Progenitor cell of endocrine pancreas (in vitro differentiated cells): ENCODE measurements around the gene MRPL10. TPM values are rescaled to one million over a fixed set of nuclear protein-coding genes. Genes with fewer than 3 reads are reported as not detected.

ENCODE experiments used
- DNase-seq: peaks from one replicate; pipeline ENCODE4 v3.0.0; 2021; ENCODE audit warnings: low spot score; ENCODE audit not compliant: unreplicated experiment
- H3K27ac Mint-ChIP-seq: 2 replicates; pipeline ENCODE4 v1.8.0; 2021; ENCODE audit warnings: mild to moderate bottlenecking, moderate library complexity, mixed read lengths
- H3K27me3 Mint-ChIP-seq: 2 replicates; pipeline ENCODE4 v1.8.0; 2021; ENCODE audit warnings: mixed read lengths
- H3K36me3 Mint-ChIP-seq: 2 replicates; pipeline ENCODE4 v1.8.0; 2022; ENCODE audit warnings: mixed read lengths; ENCODE audit not compliant: insufficient read depth
- H3K4me1 Mint-ChIP-seq: 2 replicates; pipeline ENCODE4 v1.8.0; 2021; ENCODE audit warnings: low read depth, mixed read lengths
- H3K4me3 Mint-ChIP-seq: 2 replicates; pipeline ENCODE4 v1.8.0; 2021; ENCODE audit warnings: low read depth, mild to moderate bottlenecking, moderate library complexity, mixed read lengths
- H3K9me3 Mint-ChIP-seq: 2 replicates; pipeline ENCODE4 v1.8.0; 2021; ENCODE audit warnings: low read depth, mixed read lengths
- total RNA-seq: library from RNA; stranded (reverse); gene quantifications from 2 replicates; pipeline ENCODE4 v1.2.1, GENCODE V29; 2021
- TF ChIP-seq, protein P1 (sequence below): fragments of 200-600 bp; sonication (generic); IDR thresholded peaks from one replicate; pipeline ENCODE4 v1.5.0; 2021; ENCODE audit warnings: antibody characterized with exemption, mild to moderate bottlenecking; ENCODE audit not compliant: unreplicated experiment

Gene MRPL10
- total RNA-seq, 1 donor from 2014 or later: 41.1 TPM

DNA sequence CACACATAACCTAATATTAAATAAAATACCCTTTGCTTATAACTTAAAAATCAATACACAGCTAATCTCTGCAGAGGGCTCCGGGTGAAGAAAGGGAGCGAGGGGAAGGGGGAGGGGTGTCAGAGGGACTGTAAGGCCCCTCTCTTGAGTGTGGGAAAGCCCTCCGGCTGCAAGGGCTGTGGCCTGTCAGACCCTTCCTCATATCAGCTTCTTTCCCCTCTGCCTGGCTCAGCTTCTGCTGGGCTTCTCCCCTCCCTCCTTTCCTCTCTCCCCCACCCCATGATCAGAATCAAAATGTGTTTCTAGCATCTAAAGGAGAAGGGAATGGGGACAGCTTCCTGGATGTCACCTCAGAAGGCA is 14.4 kb upstream of the MRPL10 start:
- no peak overlapping the region for H3K27ac Mint-ChIP-seq
- peaks cover 15% of the 10 kb centered on the region for H3K4me1 Mint-ChIP-seq
- TF ChIP-seq, protein P1, sequence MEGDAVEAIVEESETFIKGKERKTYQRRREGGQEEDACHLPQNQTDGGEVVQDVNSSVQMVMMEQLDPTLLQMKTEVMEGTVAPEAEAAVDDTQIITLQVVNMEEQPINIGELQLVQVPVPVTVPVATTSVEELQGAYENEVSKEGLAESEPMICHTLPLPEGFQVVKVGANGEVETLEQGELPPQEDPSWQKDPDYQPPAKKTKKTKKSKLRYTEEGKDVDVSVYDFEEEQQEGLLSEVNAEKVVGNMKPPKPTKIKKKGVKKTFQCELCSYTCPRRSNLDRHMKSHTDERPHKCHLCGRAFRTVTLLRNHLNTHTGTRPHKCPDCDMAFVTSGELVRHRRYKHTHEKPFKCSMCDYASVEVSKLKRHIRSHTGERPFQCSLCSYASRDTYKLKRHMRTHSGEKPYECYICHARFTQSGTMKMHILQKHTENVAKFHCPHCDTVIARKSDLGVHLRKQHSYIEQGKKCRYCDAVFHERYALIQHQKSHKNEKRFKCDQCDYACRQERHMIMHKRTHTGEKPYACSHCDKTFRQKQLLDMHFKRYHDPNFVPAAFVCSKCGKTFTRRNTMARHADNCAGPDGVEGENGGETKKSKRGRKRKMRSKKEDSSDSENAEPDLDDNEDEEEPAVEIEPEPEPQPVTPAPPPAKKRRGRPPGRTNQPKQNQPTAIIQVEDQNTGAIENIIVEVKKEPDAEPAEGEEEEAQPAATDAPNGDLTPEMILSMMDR: no peak
- no peak for DNase-seq
- H3K36me3 Mint-ChIP-seq: no peaks in the 10 kb centered on the region
- no peaks in the 10 kb centered on the region for H3K9me3 Mint-ChIP-seq
- no peak overlapping the region for H3K4me3 Mint-ChIP-seq
- H3K27me3 Mint-ChIP-seq: peaks cover 57% of the 10 kb centered on the region

DNA sequence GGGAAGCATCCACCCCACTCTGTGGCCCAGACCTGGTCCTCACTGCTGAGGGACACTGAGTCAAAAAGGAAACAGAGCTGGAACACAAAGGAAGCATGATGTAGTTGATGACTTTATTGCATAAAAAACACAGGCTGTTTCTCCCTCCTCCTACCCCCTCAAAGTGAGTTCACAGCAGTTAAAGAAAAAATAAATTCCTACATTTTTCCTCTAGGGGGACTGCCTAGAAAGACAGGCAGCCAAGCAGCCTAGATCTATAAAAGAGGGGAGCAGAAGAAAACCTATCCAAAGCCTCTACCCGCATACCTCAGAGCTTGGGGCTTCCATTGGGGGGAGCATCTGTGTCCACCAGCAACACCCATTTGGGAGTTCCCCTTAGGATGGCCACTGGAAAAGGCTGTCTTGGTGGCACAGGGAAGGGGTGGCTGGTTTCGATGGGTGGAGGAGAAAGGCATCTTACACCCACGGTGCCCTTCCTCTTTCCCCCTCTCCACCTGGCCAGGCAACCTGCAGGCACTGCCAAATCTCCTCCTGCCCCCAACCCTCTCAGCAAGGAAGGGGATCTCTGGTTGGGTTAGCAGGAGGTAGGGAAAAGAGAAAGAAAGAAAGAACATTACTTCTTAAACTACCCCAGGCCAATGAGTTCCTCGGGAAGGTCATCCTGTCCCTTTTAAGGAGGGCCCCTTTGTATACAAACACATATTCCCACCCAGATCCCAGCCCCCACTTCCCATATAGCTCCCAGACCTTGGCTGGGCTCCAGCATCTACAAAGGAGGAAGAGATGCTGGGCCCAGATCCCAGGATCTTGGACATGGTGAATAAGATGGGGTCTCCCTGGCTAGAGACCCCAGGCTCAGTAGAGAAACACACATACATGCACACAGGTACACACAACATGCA is 13.7 kb upstream of the MRPL10 start:
- H3K4me1 Mint-ChIP-seq: peaks cover 16% of the 10 kb centered on the region
- no peak for DNase-seq
- H3K9me3 Mint-ChIP-seq: no peaks in the 10 kb centered on the region
- H3K36me3 Mint-ChIP-seq: no peaks in the 10 kb centered on the region
- peaks cover 51% of the 10 kb centered on the region for H3K27me3 Mint-ChIP-seq
- TF ChIP-seq, protein P1: peak; percentile 48
- no peak overlapping the region for H3K4me3 Mint-ChIP-seq
- no peak overlapping the region for H3K27ac Mint-ChIP-seq

GRCh38 chr17:47844227-47844626 is 12.9 kb upstream of the MRPL10 start:
- no peak for DNase-seq
- Mint-ChIP-seq H3K4me1 (peaks cover 20% of the 10 kb centered on the region), H3K9me3 (no peaks in the 10 kb centered on the region), H3K27ac (no peak overlapping the region), H3K4me3 (no peak overlapping the region), H3K36me3 (no peaks in the 10 kb centered on the region), H3K27me3 (peaks cover 43% of the 10 kb centered on the region)
- TF ChIP-seq, protein P1: no peak

DNA sequence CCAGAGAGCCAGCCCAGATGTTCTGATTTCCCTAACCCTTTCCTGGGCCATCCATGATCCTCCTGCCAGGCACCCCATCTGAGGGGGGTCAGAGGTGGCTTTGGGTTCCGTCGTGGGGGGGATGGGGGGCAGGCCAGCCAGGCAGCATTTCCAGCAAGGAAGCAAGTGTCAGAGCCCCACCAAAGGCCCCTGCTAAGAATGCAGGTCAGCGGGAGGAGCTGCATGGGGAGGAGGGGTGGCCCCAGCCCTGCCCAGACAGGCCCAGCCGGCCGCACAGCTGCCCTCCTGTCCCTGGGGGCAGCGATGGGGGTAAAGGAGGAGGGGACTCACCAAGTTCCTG is 12.0 kb upstream of the MRPL10 start:
- Mint-ChIP-seq H3K27me3 (peaks cover 34% of the 10 kb centered on the region), H3K36me3 (no peaks in the 10 kb centered on the region), H3K4me1 (peaks cover 20% of the 10 kb centered on the region), H3K27ac (peak overlapping the region; percentile 62), H3K9me3 (no peaks in the 10 kb centered on the region), H3K4me3 (no peak overlapping the region)
- TF ChIP-seq, protein P1: no peak
- no peak for DNase-seq

- peak overlapping the region; percentile 94 for H3K4me3 Mint-ChIP-seq
- no peaks in the 10 kb centered on the region for H3K9me3 Mint-ChIP-seq
- peaks cover 20% of the 10 kb centered on the region for H3K27me3 Mint-ChIP-seq
- no peak for DNase-seq
- TF ChIP-seq, protein P1: no peak
- H3K4me1 Mint-ChIP-seq: peaks cover 20% of the 10 kb centered on the region
- peak overlapping the region; percentile 97 for H3K27ac Mint-ChIP-seq
- peaks cover 3% of the 10 kb centered on the region for H3K36me3 Mint-ChIP-seq
Measured at GRCh38 chr17:47841488-47842291, 10.3 kb upstream of the MRPL10 start.
